ENCODE data around the gene PEX14. TPM values are rescaled to one million over a fixed set of nuclear protein-coding genes. Genes with fewer than 3 reads are reported as not detected.

PEX14 gene
- total RNA-seq, 1 donor from 2014 or later = 17.8 TPM

DNA sequence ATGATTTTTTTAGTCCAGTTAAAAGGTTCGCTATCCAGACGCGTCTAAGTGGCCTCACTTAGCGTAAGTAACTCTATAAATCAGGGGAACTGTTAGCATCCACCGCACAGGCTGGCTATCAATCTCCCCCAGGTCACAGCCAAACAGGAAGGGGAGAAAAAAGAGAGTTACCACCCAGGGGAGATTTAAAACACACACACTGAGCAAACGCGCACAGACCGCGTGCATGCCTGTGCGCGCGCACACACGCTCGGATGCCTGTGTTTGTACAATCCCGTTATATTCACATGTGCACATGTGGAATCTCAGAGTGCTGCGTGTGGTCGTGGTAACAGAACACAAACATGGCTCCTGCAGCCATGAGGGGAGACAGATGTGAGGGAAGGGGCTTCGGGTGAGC lies 196.3 kb downstream of the PEX14 start:
- peaks cover 10% of the 10 kb centered on the region for H3K4me1 Mint-ChIP-seq
- DNase-seq (no peak), ATAC-seq (ENCODE audit: low read depth) (no peak)
- H3K4me3 Mint-ChIP-seq = no peak overlapping the region
- intact Hi-C loops (cut with micrococcal nuclease) = no loop called here
- ChIA-PET POLR2A (no interaction called here), CTCF (no interaction called here)
- TF ChIP-seq, protein P1, sequence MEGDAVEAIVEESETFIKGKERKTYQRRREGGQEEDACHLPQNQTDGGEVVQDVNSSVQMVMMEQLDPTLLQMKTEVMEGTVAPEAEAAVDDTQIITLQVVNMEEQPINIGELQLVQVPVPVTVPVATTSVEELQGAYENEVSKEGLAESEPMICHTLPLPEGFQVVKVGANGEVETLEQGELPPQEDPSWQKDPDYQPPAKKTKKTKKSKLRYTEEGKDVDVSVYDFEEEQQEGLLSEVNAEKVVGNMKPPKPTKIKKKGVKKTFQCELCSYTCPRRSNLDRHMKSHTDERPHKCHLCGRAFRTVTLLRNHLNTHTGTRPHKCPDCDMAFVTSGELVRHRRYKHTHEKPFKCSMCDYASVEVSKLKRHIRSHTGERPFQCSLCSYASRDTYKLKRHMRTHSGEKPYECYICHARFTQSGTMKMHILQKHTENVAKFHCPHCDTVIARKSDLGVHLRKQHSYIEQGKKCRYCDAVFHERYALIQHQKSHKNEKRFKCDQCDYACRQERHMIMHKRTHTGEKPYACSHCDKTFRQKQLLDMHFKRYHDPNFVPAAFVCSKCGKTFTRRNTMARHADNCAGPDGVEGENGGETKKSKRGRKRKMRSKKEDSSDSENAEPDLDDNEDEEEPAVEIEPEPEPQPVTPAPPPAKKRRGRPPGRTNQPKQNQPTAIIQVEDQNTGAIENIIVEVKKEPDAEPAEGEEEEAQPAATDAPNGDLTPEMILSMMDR (IDR thresholded peaks at IDR 0.05) = no peak
- no peaks in the 10 kb centered on the region for H3K9me3 Mint-ChIP-seq
- H3K36me3 Mint-ChIP-seq (ENCODE audit: low read depth) = peaks cover 2% of the 10 kb centered on the region
- no peak overlapping the region for H3K27ac Mint-ChIP-seq
- H3K27me3 Mint-ChIP-seq = no peaks in the 10 kb centered on the region

DNA sequence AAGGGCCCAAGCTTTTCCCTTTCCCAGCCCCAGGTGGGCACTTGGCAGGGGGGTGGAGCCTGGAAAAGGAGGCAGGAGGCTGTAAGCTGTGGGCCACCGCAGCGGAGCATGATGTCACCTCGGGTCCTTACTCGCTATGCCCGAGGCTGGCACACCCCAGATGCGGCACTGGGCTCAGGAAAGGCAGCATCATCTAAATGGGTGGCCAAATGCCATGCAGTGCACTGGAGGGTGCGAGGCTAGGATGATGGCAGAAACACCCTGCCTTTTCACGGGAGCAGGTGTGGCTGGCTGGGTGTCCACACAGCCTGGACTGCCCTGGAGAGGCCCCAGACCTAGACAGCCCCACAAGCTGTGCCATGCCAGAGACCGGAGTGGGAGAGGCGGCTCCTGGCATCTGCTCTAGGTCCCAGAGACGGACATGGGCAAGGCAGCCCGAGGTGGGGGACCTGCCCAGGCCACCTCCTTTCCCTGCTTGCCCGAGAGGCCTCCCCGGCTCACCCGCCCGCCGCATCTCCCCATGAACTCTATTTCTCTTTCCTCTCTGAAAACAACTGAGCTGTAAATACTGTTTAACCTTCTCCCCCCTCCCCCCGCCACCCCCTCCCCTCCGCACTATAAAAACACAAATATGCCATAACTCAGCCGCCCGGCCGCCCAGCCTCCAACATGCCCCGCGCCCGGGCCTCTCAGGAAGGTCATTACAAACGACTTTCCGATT lies 197.0 kb downstream of the PEX14 start:
- ChIA-PET CTCF (no interaction called here), POLR2A (no interaction called here)
- Mint-ChIP-seq H3K4me3 (no peak overlapping the region), H3K27me3 (no peaks in the 10 kb centered on the region), H3K4me1 (peaks cover 10% of the 10 kb centered on the region), H3K36me3 (ENCODE audit: low read depth) (peaks cover 2% of the 10 kb centered on the region), H3K27ac (no peak overlapping the region), H3K9me3 (no peaks in the 10 kb centered on the region)
- intact Hi-C loops (cut with micrococcal nuclease) = no loop called here
- no peak for DNase-seq
- TF ChIP-seq, protein P1 (IDR thresholded peaks at IDR 0.05) = no peak
- ATAC-seq (ENCODE audit: low read depth) = no peak

DNA sequence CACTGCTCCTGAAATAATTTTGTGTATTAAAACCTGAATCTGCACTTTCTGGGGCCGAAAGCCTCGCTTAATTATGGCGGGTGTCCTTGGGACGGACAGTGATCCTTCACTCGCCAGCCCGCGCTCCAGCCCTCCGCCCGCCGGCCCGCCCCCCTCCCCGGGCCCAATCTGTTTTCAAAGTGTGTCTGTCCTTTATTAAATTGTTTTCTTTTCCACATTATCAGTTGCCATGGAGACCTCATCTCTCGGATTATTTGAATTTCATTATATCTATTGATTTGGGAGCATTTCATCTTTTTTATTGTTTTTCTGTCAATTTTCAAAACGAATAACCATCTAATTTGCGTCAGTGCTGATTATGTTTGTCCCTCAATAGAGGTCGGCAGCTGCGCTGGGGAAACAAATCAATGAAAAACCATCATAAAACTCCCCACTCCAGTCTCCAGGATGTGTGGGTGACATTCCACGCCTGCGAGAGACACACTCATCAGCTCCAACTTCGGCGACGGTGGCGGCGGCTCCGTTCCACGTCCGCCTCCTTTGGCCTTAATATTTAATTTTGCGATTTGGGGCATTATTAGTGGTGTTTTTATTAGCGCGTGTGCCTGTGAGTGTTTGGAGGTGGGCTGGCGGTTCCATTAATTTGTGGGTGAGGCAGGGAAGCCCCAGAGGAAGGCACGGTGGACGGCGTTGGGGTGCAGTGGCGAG lies 197.7 kb downstream of the PEX14 start:
- H3K36me3 Mint-ChIP-seq (ENCODE audit: low read depth) = peaks cover 2% of the 10 kb centered on the region
- TF ChIP-seq, protein P1 (IDR thresholded peaks at IDR 0.05) = no peak
- H3K27me3 Mint-ChIP-seq = no peaks in the 10 kb centered on the region
- intact Hi-C loops (cut with micrococcal nuclease) = no loop called here
- ChIA-PET CTCF (no interaction called here), POLR2A (no interaction called here)
- H3K4me1 Mint-ChIP-seq = peaks cover 12% of the 10 kb centered on the region
- no peak for ATAC-seq (ENCODE audit: low read depth)
- no peak overlapping the region for H3K27ac Mint-ChIP-seq
- no peak for DNase-seq
- no peaks in the 10 kb centered on the region for H3K9me3 Mint-ChIP-seq
- no peak overlapping the region for H3K4me3 Mint-ChIP-seq

DNA sequence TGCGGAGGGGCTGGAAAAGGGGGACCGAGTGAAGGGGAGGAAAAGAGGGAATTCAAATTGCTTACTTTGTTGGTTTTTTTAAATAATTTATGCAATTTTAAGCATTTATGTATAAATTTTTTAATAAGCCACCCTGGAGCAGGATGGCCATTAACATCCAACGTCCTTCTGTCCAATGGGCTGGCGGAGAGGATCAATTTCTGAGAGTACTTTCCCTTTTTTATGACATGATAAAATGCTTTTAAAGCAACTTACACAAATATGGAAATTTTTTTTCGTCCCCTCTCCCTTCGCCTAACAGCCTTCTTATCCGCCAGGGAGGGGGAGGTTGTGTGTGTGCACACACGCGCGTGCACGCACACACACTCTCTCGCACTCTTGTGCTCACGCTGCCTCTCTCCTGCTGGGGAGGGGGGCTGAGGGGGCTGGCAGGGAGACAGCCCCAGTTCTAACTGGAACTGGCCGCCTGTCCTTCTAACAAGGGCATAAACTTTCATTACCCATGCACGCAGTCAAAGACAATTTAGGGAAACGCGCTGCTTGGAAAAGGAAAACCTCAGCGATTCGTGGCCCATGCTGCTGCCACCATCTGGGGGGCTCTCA lies 198.5 kb downstream of the PEX14 start:
- ATAC-seq (ENCODE audit: low read depth) (no peak), DNase-seq (no peak)
- no peak overlapping the region for H3K4me3 Mint-ChIP-seq
- ChIA-PET POLR2A (no interaction called here), CTCF (no interaction called here)
- no peaks in the 10 kb centered on the region for H3K9me3 Mint-ChIP-seq
- H3K27me3 Mint-ChIP-seq = no peaks in the 10 kb centered on the region
- no peak overlapping the region for H3K27ac Mint-ChIP-seq
- peaks cover 2% of the 10 kb centered on the region for H3K36me3 Mint-ChIP-seq (ENCODE audit: low read depth)
- intact Hi-C loops (cut with micrococcal nuclease) = no loop called here
- H3K4me1 Mint-ChIP-seq = peaks cover 12% of the 10 kb centered on the region
- TF ChIP-seq, protein P1 (IDR thresholded peaks at IDR 0.05) = no peak

DNA sequence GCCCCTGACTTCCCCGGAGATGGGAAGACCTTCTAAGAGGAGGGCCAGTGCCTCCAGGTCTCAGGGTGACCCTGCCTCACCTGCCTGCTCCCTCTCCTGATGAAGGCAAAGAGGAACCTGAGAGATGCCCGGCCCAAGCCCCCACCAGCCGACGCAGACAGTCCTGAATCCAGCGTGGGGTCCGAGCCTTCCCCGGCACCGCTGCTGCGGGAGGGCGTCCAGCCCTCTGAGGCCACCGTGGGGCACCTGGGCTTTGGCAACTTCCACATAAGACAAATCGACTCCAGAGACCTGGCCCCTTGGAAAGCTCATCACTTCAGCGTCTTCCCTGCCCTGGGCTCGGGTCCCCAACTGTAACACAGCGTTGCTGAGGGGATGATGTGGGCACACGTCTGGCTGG lies 199.5 kb downstream of the PEX14 start:
- H3K27ac Mint-ChIP-seq = no peak overlapping the region
- ChIA-PET POLR2A (no interaction called here), CTCF (no interaction called here)
- ATAC-seq (ENCODE audit: low read depth) = no peak
- no peak overlapping the region for H3K4me3 Mint-ChIP-seq
- intact Hi-C loops (cut with micrococcal nuclease) = no loop called here
- peaks cover 2% of the 10 kb centered on the region for H3K36me3 Mint-ChIP-seq (ENCODE audit: low read depth)
- TF ChIP-seq, protein P1 (IDR thresholded peaks at IDR 0.05) = no peak
- H3K4me1 Mint-ChIP-seq = peaks cover 12% of the 10 kb centered on the region
- no peak for DNase-seq
- no peaks in the 10 kb centered on the region for H3K9me3 Mint-ChIP-seq
- H3K27me3 Mint-ChIP-seq = no peaks in the 10 kb centered on the region
